Neuronal stem cell (in vitro differentiated cells): ENCODE results near the gene MED6.

Experiments used
- DNase-seq: peaks from one replicate; pipeline ENCODE4 v3.0.0-alpha.2; 2013; ENCODE audit warnings: low spot score
- H2AFZ ChIP-seq: one replicate; pipeline ENCODE4 v1.6.1; 2013; ENCODE audit warnings: mild to moderate bottlenecking, low read length, inconsistent platforms
- H2AK5ac ChIP-seq: 2 replicates; pipeline ENCODE4 v1.6.1; 2013; ENCODE audit warnings: low read depth, mild to moderate bottlenecking, inconsistent platforms, low read length, moderate library complexity, mixed read lengths
- H2BK120ac ChIP-seq: 2 replicates; pipeline ENCODE4 v1.6.1; 2013; ENCODE audit warnings: low read depth, mild to moderate bottlenecking, inconsistent platforms, low read length, moderate library complexity, mixed read lengths
- H2BK12ac ChIP-seq: one replicate; pipeline ENCODE4 v1.6.1; 2013; ENCODE audit warnings: low read length, inconsistent platforms
- H2BK15ac ChIP-seq: 2 replicates; pipeline ENCODE4 v1.6.1; 2013; ENCODE audit warnings: mild to moderate bottlenecking, low read length, inconsistent platforms, mixed read lengths
- H2BK5ac ChIP-seq: one replicate; pipeline ENCODE4 v1.6.1; 2013; ENCODE audit warnings: inconsistent platforms, mild to moderate bottlenecking, low read length, moderate library complexity
- H3K14ac ChIP-seq: one replicate; pipeline ENCODE4 v1.6.1; 2013; ENCODE audit warnings: low read length, inconsistent platforms
- H3K18ac ChIP-seq: 2 replicates; pipeline ENCODE4 v1.6.1; 2013; ENCODE audit warnings: low read length, inconsistent platforms
- H3K23ac ChIP-seq: 2 replicates; pipeline ENCODE4 v1.6.1; 2013; ENCODE audit warnings: low read depth, mild to moderate bottlenecking, mixed read lengths, low read length, inconsistent platforms; ENCODE audit not compliant: poor library complexity
- H3K27ac ChIP-seq: replicated peaks from 3 replicates; pipeline ENCODE4 v1.5.1; 2013; ENCODE audit warnings: low read length, inconsistent platforms
- H3K27me3 ChIP-seq, 3 experiments: 2 replicates each; pipeline ENCODE4 v1.6.1; 2013; ENCODE audit warnings: low read length in 3 of 3, mild to moderate bottlenecking in 2 of 3, inconsistent platforms in 1 of 3, low read depth in 1 of 3, mixed read lengths in 1 of 3, moderate library complexity in 1 of 3; ENCODE audit not compliant: control insufficient read depth in 3 of 3, insufficient read depth in 3 of 3
- H3K36me3 ChIP-seq, 2 donors: replicated peaks in 1 of 2; 2 replicates each; pipeline ENCODE4 v1.6.1; 2013; ENCODE audit warnings: low read length in 2 of 2; ENCODE audit not compliant: control insufficient read depth in 2 of 2, insufficient read depth in 2 of 2
- H3K4ac ChIP-seq: 2 replicates; pipeline ENCODE4 v1.6.1; 2013; ENCODE audit warnings: inconsistent platforms, mild to moderate bottlenecking, low read length, moderate library complexity
- H3K4me1 ChIP-seq, 2 donors: 1 replicate in 1 of 2; 2 replicates in 1 of 2; pipeline ENCODE4 v1.6.1; 2013; ENCODE audit warnings: low read length in 2 of 2, low read depth in 1 of 2; ENCODE audit not compliant: control insufficient read depth in 2 of 2, insufficient read depth in 1 of 2
- H3K4me2 ChIP-seq: one replicate; pipeline ENCODE4 v1.6.1; 2013; ENCODE audit warnings: mild to moderate bottlenecking, low read length, inconsistent platforms; ENCODE audit not compliant: insufficient read depth, poor library complexity, severe bottlenecking
- H3K4me3 ChIP-seq, 2 donors: 2 replicates each; pipeline ENCODE4 v1.5.1; 2013; ENCODE audit warnings: low read length in 2 of 2, mild to moderate bottlenecking in 2 of 2, inconsistent platforms in 1 of 2, moderate library complexity in 1 of 2
- H3K79me1 ChIP-seq: one replicate; pipeline ENCODE4 v1.6.1; 2013; ENCODE audit warnings: low read depth, mild to moderate bottlenecking, inconsistent platforms, low read length, moderate library complexity
- H3K9ac ChIP-seq: one replicate; pipeline ENCODE4 v1.6.1; 2013; ENCODE audit warnings: mild to moderate bottlenecking, low read depth, low read length, inconsistent platforms; ENCODE audit not compliant: poor library complexity
- H3K9me3 ChIP-seq, 2 donors: replicated peaks in 1 of 2; 2 replicates each; pipeline versions ENCODE3 to v1.6.1; 2013; ENCODE audit warnings: low read length in 2 of 2, mild to moderate bottlenecking in 2 of 2, inconsistent platforms in 1 of 2, low read depth in 1 of 2, mixed read lengths in 1 of 2, moderate library complexity in 1 of 2; ENCODE audit not compliant: control insufficient read depth in 2 of 2, insufficient read depth in 1 of 2
- H4K8ac ChIP-seq: one replicate; pipeline ENCODE4 v1.6.1; 2013; ENCODE audit warnings: low read depth, mild to moderate bottlenecking, inconsistent platforms, low read length, moderate library complexity
- H4K91ac ChIP-seq: one replicate; pipeline ENCODE4 v1.6.1; 2013; ENCODE audit warnings: low read length, low read depth, mild to moderate bottlenecking, inconsistent platforms; ENCODE audit not compliant: poor library complexity
- WGBS, 2 donors: extraction: QIAGEN DNeasy Blood & Tissue Kit; methylation state at CpG; one replicate each; pipeline ENCODE4 v1.1.7; 2013; ENCODE audit warnings: missing lambda C conversion rate in 2 of 2, mixed read lengths in 1 of 2; ENCODE audit not compliant: insufficient read length in 2 of 2, insufficient replicate concordance in 1 of 2; ENCODE audit errors: extremely low coverage in 2 of 2; 5-methylcytosine and 5-hydroxymethylcytosine counted together

The MED6 gene

GRCh38 chr14:70567791-70568190, 32.7 kb downstream of the MED6 start:
- Histone ChIP-seq H2AFZ (no peak overlapping the region), H4K8ac (no peak overlapping the region), H3K4me1 (no peaks in the 10 kb centered on the region), H3K4me3 (no peak overlapping the region), H3K18ac (no peak overlapping the region), H3K9me3 (peaks cover 2 to 18% of the 10 kb centered on the region in 2 donors), H3K14ac (no peak overlapping the region), H3K9ac (no peak overlapping the region), H3K79me1 (peaks cover 2% of the 10 kb centered on the region), H2BK120ac (no peak overlapping the region), H3K4me2 (no peak overlapping the region), H2BK15ac (no peak overlapping the region), H3K36me3 (peaks cover 3 to 51% of the 10 kb centered on the region in 2 donors), H3K23ac (no peak overlapping the region), H2BK5ac (no peak overlapping the region), H3K27me3 (no peaks in the 10 kb centered on the region), H2AK5ac (no peak overlapping the region), H2BK12ac (no peak overlapping the region), H3K4ac (no peak overlapping the region), H4K91ac (no peak overlapping the region), H3K27ac (no peak overlapping the region)
- no peak for DNase-seq
- WGBS, 2 donors = no CpG with 5 or more reads among the region's 2 CpGs

GRCh38 chr14:70563869-70564268, 36.6 kb downstream of the MED6 start:
- Histone ChIP-seq H3K27ac (no peak overlapping the region), H4K91ac (no peak overlapping the region), H2BK120ac (no peak overlapping the region), H3K4me1 (no peaks in the 10 kb centered on the region), H3K36me3 (peaks cover 7 to 56% of the 10 kb centered on the region in 2 donors), H3K4me2 (no peak overlapping the region), H2BK5ac (no peak overlapping the region), H2BK12ac (no peak overlapping the region), H3K23ac (no peak overlapping the region), H2BK15ac (no peak overlapping the region), H3K9ac (no peak overlapping the region), H3K4ac (no peak overlapping the region), H3K4me3 (no peak overlapping the region), H3K18ac (no peak overlapping the region), H3K14ac (no peak overlapping the region), H3K79me1 (peaks cover 2% of the 10 kb centered on the region), H3K9me3 (peaks cover 7 to 31% of the 10 kb centered on the region in 2 donors), H3K27me3 (no peaks in the 10 kb centered on the region), H4K8ac (no peak overlapping the region), H2AK5ac (no peak overlapping the region), H2AFZ (no peak overlapping the region)
- WGBS, 2 donors = no CpG with 5 or more reads among the region's 1 CpG
- no peak for DNase-seq

- H2AK5ac ChIP-seq = no peak overlapping the region
- H3K79me1 ChIP-seq = peaks cover 2% of the 10 kb centered on the region
- DNase-seq = no peak
- no peak overlapping the region for H3K4me2 ChIP-seq
- H2BK5ac ChIP-seq = no peak overlapping the region
- H4K91ac ChIP-seq = no peak overlapping the region
- no peak overlapping the region for H3K9ac ChIP-seq
- H3K23ac ChIP-seq = no peak overlapping the region
- no peak overlapping the region for H2AFZ ChIP-seq
- no peak overlapping the region for H3K14ac ChIP-seq
- no peak overlapping the region for H3K18ac ChIP-seq
- H2BK15ac ChIP-seq = no peak overlapping the region
- WGBS, 2 donors = no CpG with 5 or more reads among the region's 4 CpGs
- H3K27me3 ChIP-seq = no peaks in the 10 kb centered on the region
- H3K9me3 ChIP-seq = peaks cover 7 to 31% of the 10 kb centered on the region in 2 donors
- H3K36me3 ChIP-seq = peaks cover 7 to 56% of the 10 kb centered on the region in 2 donors
- no peak overlapping the region for H3K27ac ChIP-seq
- no peak overlapping the region for H2BK12ac ChIP-seq
- no peak overlapping the region for H2BK120ac ChIP-seq
- no peak overlapping the region for H3K4me3 ChIP-seq
- no peak overlapping the region for H4K8ac ChIP-seq
- no peak overlapping the region for H3K4ac ChIP-seq
- no peaks in the 10 kb centered on the region for H3K4me1 ChIP-seq
Observed at GRCh38 chr14:70563417-70563816, 37.0 kb downstream of the MED6 start.

GRCh38 chr14:70558356-70558755, 42.1 kb downstream of the MED6 start:
- Histone ChIP-seq H3K4me1 (no peaks in the 10 kb centered on the region), H2BK12ac (no peak overlapping the region), H4K8ac (no peak overlapping the region), H3K4ac (no peak overlapping the region), H2BK120ac (no peak overlapping the region), H4K91ac (no peak overlapping the region), H3K36me3 (peaks cover 5 to 16% of the 10 kb centered on the region in 2 donors), H3K4me3 (no peak overlapping the region), H2BK15ac (no peak overlapping the region), H3K9ac (no peak overlapping the region), H3K79me1 (no peaks in the 10 kb centered on the region), H2AK5ac (no peak overlapping the region), H2BK5ac (no peak overlapping the region), H3K14ac (no peak overlapping the region), H3K23ac (no peak overlapping the region), H3K27me3 (peaks cover 0 to 2% (median 0%) of the 10 kb centered on the region in 3 experiments), H3K18ac (no peak overlapping the region), H3K27ac (no peak overlapping the region), H2AFZ (no peak overlapping the region), H3K4me2 (no peak overlapping the region), H3K9me3 (peaks cover 7 to 19% of the 10 kb centered on the region in 2 donors)
- DNase-seq = no peak
